HG02938 (cell line): ENCODE measurements around the gene CNST.
A peak's percentile ranks its signal among the peaks of the same experiment; 100 is the strongest.
"Not testable (repeated sequence)": the region's sequence is repeated elsewhere in the genome, so short reads cannot be mapped to it uniquely, and the experiment has no call there.

Source experiments
- ATAC-seq: cut with Tn5 transposase; IDR thresholded peaks from one replicate; pipeline ENCODE4 v1.9.1; 2021; ENCODE audit warnings: mild to moderate bottlenecking, moderate library complexity; ENCODE audit not compliant: unreplicated experiment

CNST gene

DNA sequence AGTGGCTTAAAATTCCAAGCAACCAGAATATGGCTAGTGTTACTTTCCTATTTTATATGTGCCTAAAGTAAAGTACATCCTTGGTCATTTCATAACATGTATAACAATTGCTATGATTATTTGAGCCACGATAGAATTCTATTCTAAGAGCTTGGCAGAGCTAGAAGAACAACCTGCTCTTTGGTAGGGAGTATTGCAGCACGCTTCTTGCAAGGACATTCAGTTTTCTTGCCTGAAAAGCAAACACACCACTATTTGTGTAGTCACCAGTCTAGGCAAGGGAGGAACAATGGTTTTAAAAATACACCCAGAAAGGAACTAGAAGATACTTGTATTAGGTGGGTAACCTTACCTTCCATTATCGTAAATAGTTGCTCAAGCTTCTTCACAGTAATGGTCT, 51.5 kb downstream of the CNST start:
- ATAC-seq: no peak

DNA sequence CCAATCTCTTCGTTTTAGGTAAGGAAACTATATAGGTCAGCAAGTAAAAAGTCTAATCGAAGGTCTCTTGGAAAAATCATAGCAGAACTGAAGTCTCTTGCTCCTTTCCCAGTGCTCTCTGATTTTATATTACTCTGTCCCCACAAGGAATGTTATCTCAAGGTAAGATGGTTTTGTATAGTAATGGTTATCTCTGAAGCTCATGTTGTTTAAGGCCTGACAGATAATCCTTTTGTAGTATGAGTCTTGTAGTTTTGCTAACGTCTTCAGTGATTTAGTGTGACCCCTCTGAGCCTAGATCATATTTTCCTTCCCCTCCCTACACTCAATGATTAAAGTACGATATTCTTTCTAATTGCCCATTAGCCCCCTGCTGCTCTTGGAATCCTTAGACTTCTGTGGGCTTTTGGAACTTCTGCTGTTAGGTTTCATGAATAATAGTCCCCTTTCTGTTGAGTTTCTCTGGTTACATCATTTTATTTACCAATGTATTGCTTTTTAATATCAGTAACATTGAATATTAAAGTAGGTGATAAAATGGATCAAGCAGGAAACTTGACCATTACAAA, 52.1 kb downstream of the CNST start:
- no peak for ATAC-seq

DNA sequence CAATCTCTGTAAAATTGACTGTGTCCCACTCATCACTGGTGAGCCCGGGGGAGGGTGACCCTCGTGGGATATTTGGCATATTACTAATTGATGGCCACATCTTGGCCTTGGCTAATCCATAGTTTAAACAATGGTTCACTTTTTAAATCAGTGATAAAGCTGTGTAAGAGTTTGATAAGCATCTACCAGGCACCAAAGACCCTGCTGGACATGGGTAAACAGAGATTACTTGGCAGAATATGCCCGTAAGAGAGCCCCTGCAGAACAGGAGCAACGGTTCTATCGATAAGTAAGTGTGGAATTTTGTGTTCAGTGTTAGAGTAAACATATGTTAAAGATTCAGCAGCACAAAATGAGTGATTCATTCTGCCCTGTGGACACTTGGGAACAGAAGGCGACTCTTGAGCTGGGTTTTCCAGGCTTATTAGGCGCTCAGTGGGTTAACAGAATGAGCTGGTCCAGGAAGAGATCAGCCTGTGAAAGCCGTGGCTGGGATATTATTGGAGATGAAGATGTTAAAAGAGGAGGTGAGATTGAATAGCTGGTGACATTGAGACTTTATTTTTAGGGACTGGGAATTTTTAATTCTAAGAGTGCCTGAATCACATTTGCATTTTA, 55.9 kb downstream of the CNST start:
- no peak for ATAC-seq

DNA sequence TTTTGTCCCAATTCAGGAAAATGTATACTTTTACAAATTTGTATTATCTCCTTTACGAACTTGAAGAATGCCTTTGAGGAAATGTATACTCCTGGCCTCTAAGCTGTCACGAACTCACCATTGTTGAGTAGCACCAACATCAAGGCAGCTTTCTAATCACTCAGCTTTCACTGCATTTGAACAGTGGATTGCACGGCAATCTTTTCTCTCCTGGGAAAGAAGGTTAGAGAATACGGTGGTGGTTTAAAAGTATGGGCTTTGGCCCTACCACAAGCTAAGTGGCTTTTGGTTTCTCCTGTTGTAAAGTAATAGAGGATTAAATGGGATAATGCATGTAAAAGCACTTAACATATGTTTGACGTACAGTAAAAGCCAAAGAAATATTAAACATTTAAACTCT, 57.8 kb downstream of the CNST start:
- ATAC-seq: no peak

DNA sequence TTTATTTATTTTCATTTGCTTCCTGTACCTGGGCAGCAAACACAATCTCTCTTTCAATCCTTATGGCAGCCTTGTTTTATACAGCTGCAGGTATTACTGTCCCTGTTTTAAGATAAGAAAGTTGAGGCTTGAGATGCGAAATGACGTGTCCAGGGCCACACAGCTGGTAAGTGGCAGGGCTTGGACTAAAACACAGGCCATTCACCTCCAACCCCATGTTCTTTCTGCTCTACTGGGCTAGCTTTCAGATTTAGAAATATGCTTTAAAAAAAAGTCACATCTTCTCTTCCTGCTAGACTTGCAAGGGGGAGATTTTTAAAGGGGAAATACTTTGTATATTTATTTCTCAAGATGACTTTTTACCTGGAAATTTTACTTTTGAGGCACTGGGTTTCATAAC, 62.8 kb downstream of the CNST start:
- ATAC-seq: peak; percentile 87

DNA sequence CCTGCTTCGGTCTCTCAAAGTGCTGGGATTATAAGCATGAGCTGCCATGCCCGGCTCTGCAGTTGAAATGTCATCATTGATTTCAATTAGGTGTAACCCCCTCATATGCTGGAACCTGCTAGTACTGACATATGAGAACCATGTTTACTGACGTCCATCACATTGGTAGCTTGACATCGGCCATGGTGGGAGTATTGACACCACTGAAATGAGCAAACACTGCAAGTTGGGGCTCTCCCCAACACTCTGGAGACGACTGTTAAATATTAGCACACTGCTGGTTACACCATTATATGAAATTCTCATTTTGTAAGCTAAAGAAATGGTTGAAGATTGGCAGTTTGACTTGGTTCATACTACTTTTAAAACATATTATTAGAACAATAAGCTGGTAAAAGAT, 63.7 kb downstream of the CNST start:
- ATAC-seq: peak; percentile 47

DNA sequence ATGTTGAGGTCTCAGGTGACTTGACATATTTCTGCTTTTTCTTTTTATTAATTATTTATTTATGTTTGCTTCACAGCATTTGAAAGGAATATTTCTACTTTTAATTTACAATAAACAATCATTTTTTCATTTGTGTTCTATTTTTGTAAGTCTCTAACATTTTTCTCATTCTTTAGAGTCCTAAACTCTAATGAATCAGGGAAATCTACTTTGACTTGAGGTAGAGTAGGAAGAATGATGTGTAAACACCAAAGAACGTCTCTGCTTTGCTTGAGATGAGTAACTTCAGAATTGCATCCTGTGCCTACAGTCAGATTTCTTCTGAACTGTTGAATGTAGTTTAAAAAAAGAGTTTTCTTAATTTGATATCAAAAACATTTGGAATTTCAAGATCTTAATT, 65.2 kb downstream of the CNST start:
- ATAC-seq: no peak

DNA sequence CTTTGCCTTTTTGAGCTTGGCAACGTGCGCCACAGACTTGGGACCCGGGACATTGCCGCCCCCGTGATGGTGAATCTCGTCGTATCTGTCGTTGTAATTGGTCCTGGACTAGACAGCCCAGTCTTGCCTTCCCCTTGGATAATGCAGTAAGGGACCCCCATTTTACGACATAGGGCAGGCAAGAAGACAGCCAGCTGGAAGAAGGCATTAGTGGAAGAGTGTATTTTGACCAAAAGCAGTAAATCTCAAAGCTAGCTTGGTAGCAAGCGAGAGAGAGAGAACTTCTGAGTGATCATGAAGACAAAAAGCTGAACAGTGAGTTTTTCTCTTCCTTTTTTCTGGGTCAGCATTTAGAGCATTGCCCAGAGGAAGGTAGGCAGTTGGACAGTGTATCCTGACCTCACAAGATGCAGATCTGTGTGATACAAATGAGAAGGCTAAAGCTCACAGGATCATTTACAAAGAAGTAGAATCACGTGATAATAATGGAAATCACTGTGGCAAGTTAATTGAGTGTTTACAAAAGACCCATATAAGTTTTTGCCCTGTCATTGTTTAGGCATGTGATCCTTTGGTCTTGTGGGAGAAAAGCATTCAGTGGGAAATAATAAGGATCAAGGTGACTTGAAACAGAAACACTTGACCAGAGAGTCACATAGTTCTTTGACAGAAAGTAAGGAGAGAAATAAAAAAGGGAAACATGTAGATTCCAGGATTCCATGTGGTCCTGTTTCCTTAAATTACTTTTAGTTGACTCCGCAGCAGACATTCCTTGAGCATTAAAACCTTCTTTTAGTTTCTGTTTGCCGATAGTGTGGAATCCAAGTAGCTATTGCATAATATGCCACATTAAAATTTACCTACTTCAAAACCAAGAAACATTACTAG, 66.3 kb downstream of the CNST start:
- no peak for ATAC-seq

DNA sequence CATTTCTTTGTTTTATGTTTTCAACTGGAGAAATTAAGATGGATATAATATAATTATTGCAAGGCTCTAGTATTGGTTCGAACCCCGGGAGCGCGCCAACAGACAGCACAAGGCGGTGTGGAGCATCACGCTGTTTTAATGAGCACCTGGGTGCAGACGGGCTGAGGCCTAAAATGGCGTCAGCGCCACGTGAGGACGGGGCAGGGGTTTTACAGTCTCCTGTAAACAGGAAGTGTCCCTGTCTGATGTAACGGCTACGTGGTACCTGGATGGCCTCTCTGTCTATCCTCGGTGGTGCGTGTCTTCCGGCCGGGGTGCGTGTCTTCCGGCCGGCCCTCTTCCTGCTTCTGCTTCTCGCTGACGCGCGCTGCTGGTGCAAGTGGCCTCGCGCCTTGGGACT, 68.4 kb downstream of the CNST start:
- not testable (repeated sequence) for ATAC-seq

DNA sequence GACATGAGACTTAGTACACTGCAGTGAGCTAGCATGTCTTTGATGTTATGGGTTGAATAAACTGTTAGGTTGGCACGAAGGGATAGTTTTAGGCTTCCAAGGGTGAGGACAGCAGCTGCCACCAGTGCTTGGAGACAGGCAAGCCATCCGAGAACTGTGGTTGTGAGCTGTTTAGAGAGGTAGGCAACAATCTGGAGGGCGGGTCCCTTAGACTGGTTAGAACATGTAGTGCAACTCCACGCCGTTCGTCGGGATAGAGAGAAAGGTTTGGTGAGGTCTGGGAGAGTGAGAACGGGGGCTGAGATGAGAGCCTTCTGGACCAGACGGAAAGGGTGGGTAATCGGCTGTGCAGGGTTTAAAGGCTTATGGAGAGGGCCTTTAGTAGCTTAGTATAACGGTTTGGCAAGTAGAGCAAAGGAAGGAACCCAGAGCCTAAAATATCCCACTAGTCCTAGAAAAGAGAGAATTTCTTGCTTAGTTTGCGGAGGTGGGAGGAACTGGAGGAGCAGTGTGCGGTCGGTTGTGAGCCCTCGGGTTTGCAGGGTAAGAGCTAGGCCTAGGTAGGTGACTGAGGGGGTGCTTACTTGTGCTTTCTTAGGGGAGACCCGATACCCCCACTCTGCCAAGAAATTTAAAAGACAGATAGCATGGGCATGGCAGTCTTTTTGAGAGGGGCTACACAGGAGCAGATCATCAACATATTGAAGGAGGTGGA, 72.8 kb downstream of the CNST start:
- no peak for ATAC-seq

DNA sequence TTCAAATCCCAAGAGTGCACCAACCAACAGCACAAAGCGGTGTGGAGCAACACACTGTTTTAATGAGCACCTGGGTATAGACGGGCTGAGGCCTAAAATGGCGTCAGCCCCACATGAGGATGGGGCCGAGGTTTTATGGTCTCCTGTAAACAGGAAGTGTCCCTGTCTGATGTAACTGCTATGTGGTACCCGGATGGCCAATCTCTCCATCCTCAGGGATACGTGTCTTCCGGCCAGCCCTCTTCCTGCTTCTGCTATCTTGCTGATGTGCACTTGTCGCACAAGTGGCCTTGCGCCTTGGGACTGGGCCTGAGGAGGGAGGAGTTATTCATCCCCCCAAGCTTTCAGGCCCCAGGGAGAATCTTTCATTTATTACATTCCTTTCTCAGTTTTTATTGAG, 73.5 kb downstream of the CNST start:
- no peak for ATAC-seq

DNA sequence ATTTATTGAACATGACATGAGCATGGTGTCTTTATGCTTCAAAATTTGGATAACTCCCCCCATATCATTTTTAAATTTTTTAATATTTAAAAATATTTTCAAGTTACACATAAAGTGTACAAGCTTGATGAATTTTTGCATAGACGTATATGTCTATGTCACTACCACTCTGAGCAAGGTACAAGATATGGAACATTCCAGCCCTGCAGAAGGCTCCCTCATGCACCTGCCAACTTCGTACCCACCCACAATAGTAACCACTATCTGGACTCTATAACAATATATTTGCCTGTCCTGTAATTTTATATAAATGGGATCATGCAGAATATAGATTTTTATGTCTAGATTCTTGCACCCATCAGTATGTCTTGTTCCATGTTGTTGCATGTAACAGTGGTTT, 74.5 kb downstream of the CNST start:
- no peak for ATAC-seq

DNA sequence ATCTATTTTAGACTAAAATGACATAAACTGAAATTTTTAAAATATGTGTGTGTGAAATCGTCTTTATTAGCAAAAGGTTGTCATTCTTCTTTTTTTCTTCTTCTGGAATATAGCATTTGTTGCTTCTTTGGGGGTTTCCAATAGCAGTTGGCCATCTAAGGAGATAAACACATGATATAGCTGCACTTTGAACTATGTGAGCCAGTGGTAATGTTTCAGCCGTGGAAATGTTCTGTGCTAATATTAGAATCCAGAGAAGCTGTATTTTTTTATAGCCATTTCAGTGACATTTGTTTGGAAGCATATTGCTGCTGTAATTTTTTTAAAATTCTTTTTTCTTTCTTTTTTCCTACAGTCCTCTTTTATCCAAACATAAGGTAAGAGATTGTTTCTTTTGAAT, 75.1 kb downstream of the CNST start:
- no peak for ATAC-seq

DNA sequence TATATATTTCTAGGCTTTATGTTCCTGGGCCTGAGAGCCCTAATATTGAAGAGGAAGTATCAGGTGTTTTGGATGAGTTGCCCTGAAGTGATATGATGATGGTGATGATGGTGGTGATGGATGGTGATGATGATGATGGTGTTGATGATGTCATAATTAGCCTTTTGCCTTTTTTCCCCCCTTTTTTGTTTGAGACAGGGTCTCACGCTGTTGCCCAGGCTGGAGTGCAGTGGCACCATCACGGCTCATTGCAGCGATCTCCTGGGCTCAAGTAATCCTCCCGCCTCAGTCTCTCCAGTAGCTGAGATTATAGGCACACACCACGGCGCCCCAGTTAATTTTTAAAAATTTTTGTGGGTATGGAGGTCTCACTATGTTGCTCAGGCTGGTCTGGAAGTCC, 76.5 kb downstream of the CNST start:
- no peak for ATAC-seq

DNA sequence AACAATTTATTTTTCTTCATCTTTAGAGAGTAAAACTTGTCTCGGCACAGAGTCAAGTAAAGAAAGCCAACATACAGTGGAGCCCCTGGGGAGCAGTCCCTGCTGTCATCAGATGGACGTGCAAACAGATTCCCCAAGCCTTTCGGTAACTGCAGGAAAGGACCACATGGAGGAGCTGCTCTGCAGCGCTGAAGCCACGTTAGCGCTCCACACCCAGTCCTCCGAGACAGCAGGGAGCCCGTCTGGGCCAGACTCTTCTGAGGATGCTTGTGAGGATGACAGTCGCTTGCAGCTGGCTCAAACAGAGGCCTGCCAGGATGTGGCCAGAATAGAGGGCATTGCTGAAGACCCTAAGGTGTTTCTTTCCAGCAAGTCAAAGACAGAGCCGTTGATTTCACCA, 80.9 kb downstream of the CNST start:
- no peak for ATAC-seq

DNA sequence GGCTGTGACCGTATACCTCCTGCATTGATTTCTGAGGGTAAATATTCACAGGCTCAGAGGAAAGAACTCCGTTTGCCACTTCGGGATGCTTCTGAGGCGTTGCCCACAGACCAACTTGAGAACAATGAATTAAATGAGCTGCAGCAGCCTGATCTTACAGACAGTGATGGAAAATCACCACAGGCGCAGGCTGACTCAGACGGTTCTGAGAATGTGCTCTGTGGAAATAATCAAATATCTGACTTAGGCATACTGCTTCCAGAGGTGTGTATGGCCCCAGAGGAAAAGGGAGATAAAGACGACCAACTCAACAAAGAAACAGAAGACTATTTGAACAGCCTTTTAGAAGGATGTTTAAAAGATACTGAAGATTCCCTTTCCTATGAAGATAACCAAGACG, 81.3 kb downstream of the CNST start:
- no peak for ATAC-seq

DNA sequence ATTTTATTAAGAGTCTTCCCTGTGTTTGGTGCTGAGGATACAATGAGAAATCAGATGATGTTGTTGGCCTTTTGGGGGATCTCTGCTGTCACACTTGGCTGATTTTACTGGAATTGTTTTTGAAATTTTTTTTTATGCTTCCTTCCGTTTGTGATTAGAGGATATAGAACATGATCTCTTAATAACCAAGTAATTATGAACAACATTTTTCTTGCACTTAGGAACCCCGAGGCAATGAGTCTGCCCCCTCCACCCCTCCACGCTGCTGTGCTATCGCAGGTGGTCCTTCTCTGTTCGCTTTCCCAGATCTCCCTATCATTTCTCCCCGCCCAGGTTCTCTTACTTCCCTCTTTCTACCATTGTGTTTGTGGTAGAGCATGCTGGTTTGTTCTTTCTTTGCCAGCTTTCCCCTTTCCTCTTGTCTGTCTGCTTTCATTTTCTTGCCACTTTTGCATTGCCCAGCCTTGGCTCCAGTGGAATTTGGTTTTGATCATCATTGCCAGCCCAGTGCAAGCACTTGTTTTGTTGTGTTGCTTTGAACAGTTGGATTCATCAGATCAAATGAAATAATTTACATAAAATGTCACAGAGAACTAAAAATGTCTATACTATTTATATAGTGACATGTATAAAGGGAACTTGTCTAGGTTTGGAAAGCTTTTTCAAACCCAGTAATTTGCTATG, 84.9 kb downstream of the CNST start:
- ATAC-seq: no peak

DNA sequence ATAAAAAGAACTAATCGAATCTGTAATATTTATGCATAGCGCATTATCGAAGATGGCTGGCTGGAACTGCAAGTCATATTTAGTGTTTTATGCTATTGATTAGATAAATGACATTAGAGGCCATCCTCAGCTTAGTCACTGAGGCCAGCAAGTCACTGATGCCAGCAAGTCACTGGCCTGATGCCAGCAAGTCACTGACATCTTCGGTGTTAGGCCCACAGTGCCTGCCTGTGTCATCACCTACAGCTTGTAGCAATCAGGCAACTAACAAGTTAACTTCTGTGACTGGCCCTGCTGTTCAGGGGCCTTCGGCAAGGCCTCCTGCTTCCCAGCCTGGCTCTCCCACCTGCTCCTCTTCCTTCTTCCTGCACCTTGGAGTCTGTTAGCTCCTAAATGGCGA, 92.3 kb downstream of the CNST start:
- ATAC-seq: no peak

DNA sequence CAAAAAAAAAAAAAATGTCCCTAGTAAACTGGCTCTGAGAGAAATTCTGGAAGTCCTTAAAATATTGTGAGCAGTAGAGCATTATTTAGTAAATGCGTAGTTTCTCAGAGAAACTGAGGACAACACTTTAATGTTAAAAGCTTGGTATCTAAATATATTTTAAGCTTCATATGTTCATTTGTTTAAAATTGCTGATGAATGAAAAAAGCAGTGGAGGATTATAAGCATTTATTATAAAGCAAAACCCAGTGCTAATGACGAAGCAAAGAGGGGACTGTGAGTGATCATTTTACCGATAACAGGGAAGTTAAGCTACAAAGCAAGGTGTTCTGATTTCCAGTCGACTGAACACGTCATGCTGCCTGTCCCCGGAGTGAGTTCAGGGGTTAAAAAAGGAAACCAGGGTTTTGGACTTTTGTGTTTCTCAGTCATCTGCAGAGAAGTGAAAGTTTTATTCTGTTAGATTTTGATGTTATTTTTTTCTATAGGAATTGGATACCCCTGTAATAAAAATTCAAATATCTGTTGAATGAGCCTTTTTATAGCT, 93.4 kb downstream of the CNST start:
- no peak for ATAC-seq

DNA sequence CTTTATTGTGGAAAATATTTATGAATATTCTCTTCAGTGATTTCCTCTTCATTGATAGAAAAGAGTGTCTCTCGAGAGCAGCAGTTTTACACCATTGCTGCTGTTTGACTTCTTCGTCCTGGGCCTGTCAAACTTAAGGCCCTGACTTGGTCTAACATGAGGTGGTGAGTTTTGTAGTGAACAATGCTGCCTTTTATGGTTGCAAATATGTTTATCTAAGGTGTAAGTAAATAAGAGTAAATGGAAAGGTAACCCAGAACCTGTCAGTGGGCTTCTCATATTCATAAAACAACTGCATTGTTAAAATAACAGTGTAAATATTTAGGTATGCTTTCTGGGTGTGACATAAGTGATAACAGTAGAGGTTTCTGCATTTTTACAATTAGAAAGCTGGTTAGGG, 95.2 kb downstream of the CNST start:
- ATAC-seq: no peak

DNA sequence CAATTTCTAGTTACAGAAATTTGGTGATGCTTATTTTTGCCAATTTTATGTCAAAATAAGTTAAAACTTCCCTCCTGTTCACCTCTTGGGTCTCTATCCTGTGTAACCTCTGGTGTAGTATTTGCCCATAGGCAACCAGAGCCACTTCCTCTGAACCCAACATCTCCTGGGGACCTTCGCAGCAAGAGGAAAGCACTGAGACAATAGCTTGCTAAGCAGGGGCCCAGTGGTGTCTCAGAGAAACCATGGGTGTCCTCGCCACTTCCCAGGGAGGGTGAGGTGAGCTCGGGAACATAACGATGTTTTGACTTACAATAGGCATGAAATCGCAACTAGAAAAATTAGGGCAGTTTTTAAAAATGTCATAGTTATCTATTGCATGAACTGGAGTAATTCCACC, 101.5 kb downstream of the CNST start:
- ATAC-seq: no peak
